Breast epithelium (tissue), 3 donors: ENCODE results near the gene RSPH9.

ENCODE experiments used
- POLR2A ChIP-seq: fragments of 450-650 bp; IDR thresholded peaks from one replicate; pipeline ENCODE4 v1.6.1; 2016; ENCODE audit warnings: antibody characterized with exemption, mild to moderate bottlenecking, moderate library complexity
- TF ChIP-seq, protein P1 (sequence below), 3 donors: fragments of 450-650 bp; IDR thresholded peaks; one replicate each; pipeline ENCODE4 v1.5.1; 2016 to 2017; ENCODE audit warnings: antibody characterized with exemption in 3 of 3, mild to moderate bottlenecking in 3 of 3, moderate library complexity in 3 of 3

DNA sequence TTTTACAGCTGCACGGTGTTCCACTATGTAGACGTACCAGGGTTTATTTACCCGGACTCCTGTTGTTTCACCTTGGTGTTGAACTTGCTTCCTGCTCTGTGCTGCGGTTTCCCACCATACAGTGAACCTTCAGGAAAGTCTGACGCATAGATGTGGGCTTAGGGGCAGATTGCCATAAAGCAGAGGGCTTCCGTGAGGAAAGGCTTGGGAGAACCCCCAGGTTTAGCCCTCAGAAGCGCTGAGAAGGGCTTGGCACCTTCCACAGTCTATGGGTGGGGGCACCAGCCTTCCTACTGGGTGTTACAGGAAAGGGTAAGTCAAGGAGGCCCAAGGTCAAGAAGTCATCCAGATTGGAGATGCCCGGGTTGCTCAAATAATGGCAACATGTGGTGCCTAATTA is 62.0 kb downstream of the RSPH9 start:
- TF ChIP-seq, protein P1, sequence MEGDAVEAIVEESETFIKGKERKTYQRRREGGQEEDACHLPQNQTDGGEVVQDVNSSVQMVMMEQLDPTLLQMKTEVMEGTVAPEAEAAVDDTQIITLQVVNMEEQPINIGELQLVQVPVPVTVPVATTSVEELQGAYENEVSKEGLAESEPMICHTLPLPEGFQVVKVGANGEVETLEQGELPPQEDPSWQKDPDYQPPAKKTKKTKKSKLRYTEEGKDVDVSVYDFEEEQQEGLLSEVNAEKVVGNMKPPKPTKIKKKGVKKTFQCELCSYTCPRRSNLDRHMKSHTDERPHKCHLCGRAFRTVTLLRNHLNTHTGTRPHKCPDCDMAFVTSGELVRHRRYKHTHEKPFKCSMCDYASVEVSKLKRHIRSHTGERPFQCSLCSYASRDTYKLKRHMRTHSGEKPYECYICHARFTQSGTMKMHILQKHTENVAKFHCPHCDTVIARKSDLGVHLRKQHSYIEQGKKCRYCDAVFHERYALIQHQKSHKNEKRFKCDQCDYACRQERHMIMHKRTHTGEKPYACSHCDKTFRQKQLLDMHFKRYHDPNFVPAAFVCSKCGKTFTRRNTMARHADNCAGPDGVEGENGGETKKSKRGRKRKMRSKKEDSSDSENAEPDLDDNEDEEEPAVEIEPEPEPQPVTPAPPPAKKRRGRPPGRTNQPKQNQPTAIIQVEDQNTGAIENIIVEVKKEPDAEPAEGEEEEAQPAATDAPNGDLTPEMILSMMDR (IDR thresholded peaks at IDR 0.05) = no peak
- TF ChIP-seq POLR2A = no peak
